ENCODE measurements around the gene FRYL. TPM values are rescaled to one million over a fixed set of nuclear protein-coding genes. Genes with fewer than 3 reads are reported as not detected.
A peak's percentile ranks its signal among the peaks of the same experiment; 100 is the strongest.

FRYL gene
- total RNA-seq, 4 donors from 2014 or later = 62.5 to 119 (median 98.8) TPM

GRCh38 chr4:48556268-48556667 lies 223.8 kb downstream of the FRYL start:
- Histone ChIP-seq H3K4me3 (no peak overlapping the region), H3K27me3 (no peaks in the 10 kb centered on the region), H3K27ac (no peak overlapping the region), H3K9me3 (no peaks in the 10 kb centered on the region), H3K36me3 (no peaks in the 10 kb centered on the region), H3K4me1 (no peaks in the 10 kb centered on the region)
- intact Hi-C loops (cut with DNase I; ENCODE audit: low total_unique reads) = no loop called here
- DNase-seq = no peak
- TF ChIP-seq, protein P1, sequence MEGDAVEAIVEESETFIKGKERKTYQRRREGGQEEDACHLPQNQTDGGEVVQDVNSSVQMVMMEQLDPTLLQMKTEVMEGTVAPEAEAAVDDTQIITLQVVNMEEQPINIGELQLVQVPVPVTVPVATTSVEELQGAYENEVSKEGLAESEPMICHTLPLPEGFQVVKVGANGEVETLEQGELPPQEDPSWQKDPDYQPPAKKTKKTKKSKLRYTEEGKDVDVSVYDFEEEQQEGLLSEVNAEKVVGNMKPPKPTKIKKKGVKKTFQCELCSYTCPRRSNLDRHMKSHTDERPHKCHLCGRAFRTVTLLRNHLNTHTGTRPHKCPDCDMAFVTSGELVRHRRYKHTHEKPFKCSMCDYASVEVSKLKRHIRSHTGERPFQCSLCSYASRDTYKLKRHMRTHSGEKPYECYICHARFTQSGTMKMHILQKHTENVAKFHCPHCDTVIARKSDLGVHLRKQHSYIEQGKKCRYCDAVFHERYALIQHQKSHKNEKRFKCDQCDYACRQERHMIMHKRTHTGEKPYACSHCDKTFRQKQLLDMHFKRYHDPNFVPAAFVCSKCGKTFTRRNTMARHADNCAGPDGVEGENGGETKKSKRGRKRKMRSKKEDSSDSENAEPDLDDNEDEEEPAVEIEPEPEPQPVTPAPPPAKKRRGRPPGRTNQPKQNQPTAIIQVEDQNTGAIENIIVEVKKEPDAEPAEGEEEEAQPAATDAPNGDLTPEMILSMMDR (IDR thresholded peaks at IDR 0.05) = no peak
- no peak for TF ChIP-seq POLR2A (IDR thresholded peaks at IDR 0.05)

DNA sequence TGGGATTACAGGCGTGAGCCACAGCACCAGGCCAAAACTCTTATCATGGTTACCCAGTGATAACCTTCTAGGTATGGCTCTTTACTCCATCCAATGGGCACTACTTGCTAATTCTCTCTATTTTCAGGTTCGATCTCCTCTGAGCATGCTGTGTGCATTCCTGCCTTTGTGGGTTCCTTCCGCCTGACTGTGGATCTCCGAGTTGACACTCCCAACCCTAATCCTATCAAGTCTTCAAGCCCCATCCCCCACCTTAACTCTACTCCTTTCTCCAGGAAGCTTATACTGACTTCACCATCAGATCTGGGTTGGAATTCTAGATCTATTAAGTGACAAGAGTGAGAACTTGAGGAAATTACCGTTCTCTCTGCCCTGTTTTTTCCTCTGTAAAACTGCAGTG lies 225.5 kb downstream of the FRYL start:
- Histone ChIP-seq H3K36me3 (no peaks in the 10 kb centered on the region), H3K4me1 (no peaks in the 10 kb centered on the region)

GRCh38 chr4:48553720-48554119 lies 226.4 kb downstream of the FRYL start:
- Histone ChIP-seq H3K36me3 (no peaks in the 10 kb centered on the region), H3K9me3 (no peaks in the 10 kb centered on the region), H3K27me3 (no peaks in the 10 kb centered on the region), H3K4me3 (no peak overlapping the region), H3K27ac (no peak overlapping the region), H3K4me1 (no peaks in the 10 kb centered on the region)
- DNase-seq = no peak
- intact Hi-C loops (cut with DNase I; ENCODE audit: low total_unique reads) = no loop called here
- no peak for TF ChIP-seq POLR2A (IDR thresholded peaks at IDR 0.05)
- TF ChIP-seq, protein P1 (IDR thresholded peaks at IDR 0.05) = no peak

More for the DNA sequence above, 225.5 kb downstream of the FRYL start:
- Histone ChIP-seq H3K27ac (no peak overlapping the region), H3K9me3 (no peaks in the 10 kb centered on the region), H3K4me3 (no peak overlapping the region), H3K27me3 (no peaks in the 10 kb centered on the region)
- no peak for DNase-seq
- TF ChIP-seq, protein P1 (IDR thresholded peaks at IDR 0.05) = no peak
- TF ChIP-seq POLR2A (IDR thresholded peaks at IDR 0.05) = no peak
- intact Hi-C loops (cut with DNase I; ENCODE audit: low total_unique reads) = no loop called here

- H3K4me3 ChIP-seq = no peak overlapping the region
- intact Hi-C loops (cut with DNase I; ENCODE audit: low total_unique reads) = no loop called here
- H3K4me1 ChIP-seq = no peaks in the 10 kb centered on the region
- no peak for DNase-seq
- H3K27me3 ChIP-seq = no peaks in the 10 kb centered on the region
- no peak overlapping the region for H3K27ac ChIP-seq
- H3K9me3 ChIP-seq = no peaks in the 10 kb centered on the region
- TF ChIP-seq, protein P1 (IDR thresholded peaks at IDR 0.05) = peak; percentile 25 to 34 (median 28)
- no peak for TF ChIP-seq POLR2A (IDR thresholded peaks at IDR 0.05)
- no peaks in the 10 kb centered on the region for H3K36me3 ChIP-seq
Observed at GRCh38 chr4:48546336-48546735, 233.7 kb downstream of the FRYL start.

DNA sequence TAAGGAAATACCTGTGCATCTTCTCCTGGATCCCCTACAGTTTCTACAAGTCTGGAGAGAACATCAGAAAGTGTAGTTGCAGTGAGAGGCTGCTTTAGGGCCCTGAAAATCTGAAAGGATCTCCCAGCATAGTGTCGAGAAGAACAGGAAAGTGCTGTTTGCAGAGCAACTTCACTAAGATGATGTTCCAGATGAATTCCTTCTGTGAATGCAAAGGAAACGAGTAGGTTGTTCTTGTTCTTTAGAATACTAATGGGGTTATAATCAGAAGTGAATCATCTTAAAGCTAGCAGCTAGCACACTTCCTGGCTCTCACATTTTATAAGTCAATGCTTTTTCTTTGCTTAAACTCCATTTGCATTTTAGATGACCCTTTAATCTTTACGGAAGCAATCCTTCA lies 236.3 kb downstream of the FRYL start:
- Histone ChIP-seq H3K27me3 (no peaks in the 10 kb centered on the region), H3K27ac (no peak overlapping the region), H3K36me3 (no peaks in the 10 kb centered on the region), H3K4me1 (no peaks in the 10 kb centered on the region), H3K9me3 (no peaks in the 10 kb centered on the region), H3K4me3 (no peak overlapping the region)
- intact Hi-C loops (cut with DNase I; ENCODE audit: low total_unique reads) = no loop called here
- DNase-seq = no peak
- TF ChIP-seq POLR2A (IDR thresholded peaks at IDR 0.05) = no peak
- TF ChIP-seq, protein P1 (IDR thresholded peaks at IDR 0.05) = no peak

Data from uterus (tissue), 4 donors.